Measurements from ENCODE around the gene PPCDC. TPM values are rescaled to one million over a fixed set of nuclear protein-coding genes. Genes with fewer than 3 reads are reported as not detected.

PPCDC gene
- total RNA-seq, 1 donor from 2014 or later, result 7.3 TPM

DNA sequence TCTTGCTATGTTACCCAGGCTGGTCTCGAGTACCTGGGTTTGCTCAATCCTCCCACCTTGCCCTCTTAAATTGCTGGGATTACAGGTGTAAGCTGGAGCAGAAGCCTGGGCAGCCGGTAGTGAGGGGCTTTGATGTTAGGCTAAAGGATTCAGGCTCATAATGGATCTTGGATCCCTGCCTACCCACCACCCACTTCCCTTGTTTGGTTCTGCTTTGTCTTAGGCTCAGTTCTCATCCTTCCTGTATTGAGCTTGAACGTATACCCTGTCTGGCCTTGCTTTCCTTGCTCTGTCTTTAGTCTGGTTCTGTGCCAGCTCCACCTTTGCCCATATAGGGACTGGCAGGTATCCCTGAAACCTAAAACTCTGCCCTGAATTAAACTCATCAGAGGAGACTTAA lies 1.7 kb downstream of the PPCDC start:
- H3K4me3 ChIP-seq (ENCODE audit: insufficient read depth, low read depth, low read length), result no peak overlapping the region
- Mint-ChIP-seq H3K4me1 (ENCODE audit: low read depth, unreplicated experiment) (peaks cover 5% of the 10 kb centered on the region), H3K27me3 (ENCODE audit: low read depth, unreplicated experiment) (no peaks in the 10 kb centered on the region), H3K4me3 (ENCODE audit: unreplicated experiment) (peak overlapping the region; percentile 96), H3K36me3 (ENCODE audit: low read depth, unreplicated experiment) (no peaks in the 10 kb centered on the region), H3K27ac (ENCODE audit: unreplicated experiment) (no peak overlapping the region), H3K9me3 (ENCODE audit: unreplicated experiment) (no peaks in the 10 kb centered on the region)
- H4K20me1 ChIP-seq (ENCODE audit: insufficient read depth, low read length), result peaks cover 2% of the 10 kb centered on the region
- H3K27ac ChIP-seq (ENCODE audit: low read depth, low read length), result no peak overlapping the region
- H3K79me2 ChIP-seq (ENCODE audit: insufficient read depth, low read length), result peaks cover 19% of the 10 kb centered on the region
- no peak overlapping the region for H3K4me2 ChIP-seq (ENCODE audit: low read length)
- no peak for TF ChIP-seq EZH2 (IDR thresholded peaks at IDR 0.05; ENCODE audit: insufficient read depth, low read length)
- TF ChIP-seq, protein P1, sequence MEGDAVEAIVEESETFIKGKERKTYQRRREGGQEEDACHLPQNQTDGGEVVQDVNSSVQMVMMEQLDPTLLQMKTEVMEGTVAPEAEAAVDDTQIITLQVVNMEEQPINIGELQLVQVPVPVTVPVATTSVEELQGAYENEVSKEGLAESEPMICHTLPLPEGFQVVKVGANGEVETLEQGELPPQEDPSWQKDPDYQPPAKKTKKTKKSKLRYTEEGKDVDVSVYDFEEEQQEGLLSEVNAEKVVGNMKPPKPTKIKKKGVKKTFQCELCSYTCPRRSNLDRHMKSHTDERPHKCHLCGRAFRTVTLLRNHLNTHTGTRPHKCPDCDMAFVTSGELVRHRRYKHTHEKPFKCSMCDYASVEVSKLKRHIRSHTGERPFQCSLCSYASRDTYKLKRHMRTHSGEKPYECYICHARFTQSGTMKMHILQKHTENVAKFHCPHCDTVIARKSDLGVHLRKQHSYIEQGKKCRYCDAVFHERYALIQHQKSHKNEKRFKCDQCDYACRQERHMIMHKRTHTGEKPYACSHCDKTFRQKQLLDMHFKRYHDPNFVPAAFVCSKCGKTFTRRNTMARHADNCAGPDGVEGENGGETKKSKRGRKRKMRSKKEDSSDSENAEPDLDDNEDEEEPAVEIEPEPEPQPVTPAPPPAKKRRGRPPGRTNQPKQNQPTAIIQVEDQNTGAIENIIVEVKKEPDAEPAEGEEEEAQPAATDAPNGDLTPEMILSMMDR (IDR thresholded peaks at IDR 0.05; ENCODE audit: insufficient read depth, low read depth, low read length), result no peak
- H3K27me3 ChIP-seq (ENCODE audit: insufficient read depth, low read length), result no peaks in the 10 kb centered on the region
- H3K4me1 ChIP-seq (ENCODE audit: insufficient read depth, low read length), result peaks cover 12% of the 10 kb centered on the region
- FAIRE-seq (no peak), DNase-seq (ENCODE audit: low read depth) (no peak)
- no peaks in the 10 kb centered on the region for H3K9me3 ChIP-seq (ENCODE audit: insufficient read depth, low read depth, low read length)
- H3K36me3 ChIP-seq (ENCODE audit: insufficient read depth, low read length), result no peaks in the 10 kb centered on the region
- peak overlapping the region; percentile 40 for H3K9ac ChIP-seq (ENCODE audit: low read length)
- H2AFZ ChIP-seq (ENCODE audit: low read depth, low read length), result no peak overlapping the region

DNA sequence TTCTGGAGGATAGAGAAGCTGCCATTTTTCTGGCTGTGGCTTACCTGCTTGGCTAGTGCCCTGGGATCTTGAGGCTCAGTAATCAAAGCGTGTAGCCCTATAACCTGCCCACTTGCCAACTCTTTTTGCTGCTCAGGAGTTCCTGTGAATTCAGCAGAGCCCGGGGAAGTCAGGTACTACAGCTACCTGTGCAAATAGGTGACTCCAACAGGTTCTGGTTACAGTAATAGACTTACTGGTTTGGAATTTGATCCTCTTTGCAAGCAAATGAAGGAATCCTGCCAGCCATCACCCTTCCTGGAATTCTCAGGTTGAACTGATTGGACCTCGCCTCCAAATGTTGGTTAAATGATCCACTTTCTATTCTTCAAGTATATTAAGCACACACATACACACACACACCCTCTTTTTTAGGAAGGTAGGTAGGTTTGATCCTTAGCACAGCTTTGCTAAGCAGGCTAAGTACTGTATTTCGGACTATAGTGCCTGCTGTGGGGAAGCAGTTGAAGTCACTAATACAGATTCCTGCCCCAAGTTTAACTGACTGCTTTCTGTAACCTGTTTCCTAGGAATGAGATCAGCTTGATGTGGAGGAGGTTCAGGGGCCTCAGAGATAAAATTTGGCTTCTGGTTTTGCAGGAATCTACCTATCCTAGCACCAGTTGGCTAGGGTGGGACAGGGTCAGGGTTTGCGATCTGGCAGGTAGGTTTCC lies 2.3 kb downstream of the PPCDC start:
- H3K27me3 ChIP-seq (ENCODE audit: insufficient read depth, low read length), result no peaks in the 10 kb centered on the region
- FAIRE-seq, result no peak
- no peak overlapping the region for H3K4me3 Mint-ChIP-seq (ENCODE audit: unreplicated experiment)

More for the DNA sequence above, 2.3 kb downstream of the PPCDC start:
- DNase-seq (ENCODE audit: low read depth), result no peak
- Histone ChIP-seq H3K36me3 (ENCODE audit: insufficient read depth, low read length) (no peaks in the 10 kb centered on the region), H3K79me2 (ENCODE audit: insufficient read depth, low read length) (peaks cover 22% of the 10 kb centered on the region), H3K9ac (ENCODE audit: low read length) (peak overlapping the region; percentile 40), H3K4me2 (ENCODE audit: low read length) (no peak overlapping the region), H3K9me3 (ENCODE audit: insufficient read depth, low read depth, low read length) (no peaks in the 10 kb centered on the region), H3K4me3 (ENCODE audit: insufficient read depth, low read depth, low read length) (no peak overlapping the region), H3K27ac (ENCODE audit: low read depth, low read length) (no peak overlapping the region), H2AFZ (ENCODE audit: low read depth, low read length) (no peak overlapping the region), H3K4me1 (ENCODE audit: insufficient read depth, low read length) (peaks cover 12% of the 10 kb centered on the region), H4K20me1 (ENCODE audit: insufficient read depth, low read length) (peaks cover 7% of the 10 kb centered on the region)
- Mint-ChIP-seq H3K4me1 (ENCODE audit: low read depth, unreplicated experiment) (peaks cover 7% of the 10 kb centered on the region), H3K27me3 (ENCODE audit: low read depth, unreplicated experiment) (no peaks in the 10 kb centered on the region), H3K36me3 (ENCODE audit: low read depth, unreplicated experiment) (no peaks in the 10 kb centered on the region), H3K9me3 (ENCODE audit: unreplicated experiment) (no peaks in the 10 kb centered on the region), H3K27ac (ENCODE audit: unreplicated experiment) (no peak overlapping the region)
- TF ChIP-seq, protein P1 (IDR thresholded peaks at IDR 0.05; ENCODE audit: insufficient read depth, low read depth, low read length), result no peak
- no peak for TF ChIP-seq EZH2 (IDR thresholded peaks at IDR 0.05; ENCODE audit: insufficient read depth, low read length)
